GM12891 (cell line): ENCODE data around the gene SLK.

ENCODE experiments used
- POLR2A ChIP-seq: IDR thresholded peaks from 2 replicates; pipeline ENCODE4 v1.6.1; 2011; ENCODE audit warnings: low read depth, low read length, control low read depth
- SPI1 ChIP-seq: IDR thresholded peaks from 2 replicates; pipeline ENCODE4 v1.6.1; 2011; ENCODE audit warnings: low read depth, low read length, control low read depth

GRCh38 chr10:104002911-104003310, 36.0 kb downstream of the SLK start:
- no peak for TF ChIP-seq POLR2A
- no peak for TF ChIP-seq SPI1
